H1 (cell line): ENCODE measurements around the gene OSBPL9. TPM values are rescaled to one million over a fixed set of nuclear protein-coding genes. Genes with fewer than 3 reads are reported as not detected.

ENCODE experiments used
- CTCF ChIA-PET: fragments of 300-600 bp; sonication (Branson Sonifier 250); formaldehyde crosslinking; loops from one replicate; lab custom pipeline; 2021; ENCODE audit not compliant: partially characterized antibody; lab: Charles Lee
- POLR2A ChIA-PET: fragments of 300-600 bp; sonication (Branson Sonifier 250); formaldehyde crosslinking; loops from one replicate; lab custom pipeline; 2021; ENCODE audit warnings: inconsistent platforms; ENCODE audit not compliant: partially characterized antibody; lab: Charles Lee
- DNase-seq, 2 experiments: peaks; one replicate each; pipeline versions ENCODE4 v3.0.0 to v3.0.0-alpha.2; 2010 to 2022; ENCODE audit warnings: low spot score in 2 of 2, low read depth in 1 of 2, mixed read lengths in 1 of 2
- FAIRE-seq: peaks from 2 replicates; lab custom pipeline; 2011; peaks lifted over from hg19 to GRCh38; lab: Jason Lieb, UNC
- H2AFZ ChIP-seq: 2 replicates; pipeline ENCODE4 v1.8.1; 2012; ENCODE audit warnings: low read length, inconsistent platforms
- H2AK5ac ChIP-seq: 2 replicates; pipeline ENCODE4 v1.6.1; 2013; ENCODE audit warnings: low read depth, low read length
- H2BK120ac ChIP-seq: replicated peaks from 2 replicates; pipeline ENCODE3; 2013; ENCODE audit warnings: low read depth, low read length, inconsistent platforms
- H2BK12ac ChIP-seq: 2 replicates; pipeline ENCODE4 v1.6.1; 2013; ENCODE audit warnings: low read depth, low read length
- H2BK15ac ChIP-seq: 2 replicates; pipeline ENCODE4 v1.6.1; 2013; ENCODE audit warnings: low read length
- H2BK20ac ChIP-seq: 2 replicates; pipeline ENCODE4 v1.6.1; 2013; ENCODE audit warnings: low read length
- H2BK5ac ChIP-seq: 2 replicates; pipeline ENCODE4 v1.6.1; 2013; ENCODE audit warnings: low read depth, low read length
- H3K14ac ChIP-seq: 2 replicates; pipeline ENCODE4 v1.6.1; 2013; ENCODE audit warnings: inconsistent platforms; ENCODE audit not compliant: insufficient read length
- H3K18ac ChIP-seq: 2 replicates; pipeline ENCODE4 v1.6.1; 2013; ENCODE audit warnings: low read length; ENCODE audit errors: extremely low read depth
- H3K23ac ChIP-seq: 2 replicates; pipeline ENCODE4 v1.6.1; 2013; ENCODE audit warnings: inconsistent platforms; ENCODE audit not compliant: insufficient read length
- H3K23me2 ChIP-seq: 2 replicates; pipeline ENCODE4 v1.6.1; 2013; ENCODE audit warnings: low read depth, low read length
- H3K27ac ChIP-seq: 2 replicates; pipeline ENCODE4 v1.6.1; 2011; ENCODE audit warnings: low read depth, low read length, inconsistent platforms
- H3K27me3 ChIP-seq, 4 experiments: replicated peaks in 1 of 4; 1 replicate in 1 of 4; 2 replicates in 3 of 4; pipeline versions ENCODE4 v1.6.1 to v1.8.1; 2011 to 2013; ENCODE audit warnings: low read length in 3 of 4, mild to moderate bottlenecking in 3 of 4, inconsistent platforms in 2 of 4, mixed read lengths in 2 of 4, moderate library complexity in 1 of 4; ENCODE audit not compliant: control insufficient read depth in 3 of 4, insufficient read depth in 3 of 4; ENCODE audit errors: extremely low read depth in 1 of 4
- H3K36me3 ChIP-seq, 4 experiments: 2 replicates each; pipeline versions ENCODE4 v1.6.1 to v1.8.1; 2011 to 2013; ENCODE audit warnings: mild to moderate bottlenecking in 4 of 4, low read length in 3 of 4, moderate library complexity in 2 of 4, control low read depth in 1 of 4, inconsistent platforms in 1 of 4; ENCODE audit not compliant: insufficient read depth in 4 of 4, control insufficient read depth in 2 of 4
- H3K4ac ChIP-seq: replicated peaks from 2 replicates; pipeline ENCODE3; 2013; ENCODE audit warnings: low read length, low read depth, mixed read lengths, inconsistent platforms; ENCODE audit not compliant: insufficient read length
- H3K4me1 ChIP-seq, 4 experiments: replicated peaks in 1 of 4; 1 replicate in 1 of 4; 2 replicates in 3 of 4; pipeline versions ENCODE4 v1.6.1 to v1.8.1; 2011 to 2013; ENCODE audit warnings: low read length in 3 of 4, inconsistent platforms in 2 of 4, mixed read lengths in 1 of 4; ENCODE audit not compliant: insufficient read depth in 4 of 4, control insufficient read depth in 3 of 4
- H3K4me2 ChIP-seq, 2 experiments: 2 replicates each; pipeline versions ENCODE4 v1.6.1 to v1.8.1; 2011 to 2013; ENCODE audit warnings: low read depth in 2 of 2, low read length in 2 of 2, control low read depth in 1 of 2, inconsistent platforms in 1 of 2, mild to moderate bottlenecking in 1 of 2; ENCODE audit not compliant: insufficient read depth in 1 of 2
- H3K4me3 ChIP-seq, 4 experiments: fragments of 200-600, 300-600 bp in 1 of 4; sonication (generic), shearing (Covaris generic), sonication (Bioruptor Twin) in 1 of 4; 2 replicates each; pipeline versions ENCODE4 v1.5.1 to v1.8.1; 2011 to 2016; ENCODE audit warnings: low read length in 4 of 4, low read depth in 3 of 4, control low read depth in 2 of 4, inconsistent platforms in 2 of 4, mild to moderate bottlenecking in 2 of 4, mixed read lengths in 1 of 4, moderate library complexity in 1 of 4; ENCODE audit not compliant: insufficient read depth in 2 of 4; ENCODE audit errors: extremely low read depth in 1 of 4
- H3K56ac ChIP-seq: replicated peaks from 2 replicates; pipeline ENCODE3; 2013; ENCODE audit warnings: low read depth, mild to moderate bottlenecking, mixed read lengths, low read length, inconsistent platforms; ENCODE audit not compliant: insufficient read length
- H3K79me1 ChIP-seq: 2 replicates; pipeline ENCODE4 v1.6.1; 2013; ENCODE audit warnings: low read depth, low read length, control low read depth
- H3K79me2 ChIP-seq, 2 experiments: 2 replicates each; pipeline versions ENCODE4 v1.6.1 to v1.8.1; 2012 to 2013; ENCODE audit warnings: low read length in 2 of 2, mild to moderate bottlenecking in 2 of 2, inconsistent platforms in 1 of 2; ENCODE audit not compliant: insufficient read depth in 2 of 2, control insufficient read depth in 1 of 2
- H3K9ac ChIP-seq, 4 experiments: replicated peaks in 1 of 4; 1 replicate in 1 of 4; 2 replicates in 3 of 4; pipeline versions ENCODE4 v1.6.1 to v1.8.1; 2011 to 2013; ENCODE audit warnings: low read depth in 3 of 4, low read length in 3 of 4, control low read depth in 2 of 4, mild to moderate bottlenecking in 2 of 4, moderate library complexity in 2 of 4, inconsistent platforms in 1 of 4; ENCODE audit errors: extremely low read depth in 1 of 4
- H3K9me3 ChIP-seq, 2 experiments: 2 replicates each; pipeline versions ENCODE4 v1.6.1 to v1.8.1; 2012 to 2013; ENCODE audit warnings: mild to moderate bottlenecking in 2 of 2, moderate library complexity in 2 of 2, control low read depth in 1 of 2, inconsistent platforms in 1 of 2, low read depth in 1 of 2, low read length in 1 of 2, mixed read lengths in 1 of 2; ENCODE audit not compliant: insufficient read depth in 2 of 2
- H4K20me1 ChIP-seq, 2 experiments: replicated peaks in 1 of 2; 2 replicates each; pipeline versions ENCODE3 to v1.8.1; 2011 to 2013; ENCODE audit warnings: inconsistent platforms in 2 of 2, low read length in 2 of 2, mild to moderate bottlenecking in 1 of 2; ENCODE audit not compliant: insufficient read depth in 2 of 2, control insufficient read depth in 1 of 2
- H4K5ac ChIP-seq: 2 replicates; pipeline ENCODE4 v1.6.1; 2013; ENCODE audit warnings: low read length, low read depth, mixed read lengths, inconsistent platforms; ENCODE audit not compliant: insufficient read length
- H4K8ac ChIP-seq: 2 replicates; pipeline ENCODE4 v1.8.0; 2013; ENCODE audit warnings: mild to moderate bottlenecking, moderate library complexity, low read length, inconsistent platforms; ENCODE audit not compliant: insufficient read depth; ENCODE audit errors: extremely low read depth
- H4K91ac ChIP-seq: replicated peaks from 2 replicates; pipeline ENCODE3; 2013; ENCODE audit warnings: low read length, mixed read lengths, inconsistent platforms; ENCODE audit not compliant: insufficient read length
- CEBPB ChIP-seq: IDR thresholded peaks from 2 replicates; pipeline ENCODE4 v1.6.1; 2012; ENCODE audit warnings: low read depth, low read length
- CHD1 ChIP-seq: IDR thresholded peaks from 2 replicates; pipeline ENCODE4 v1.6.1; 2012; ENCODE audit warnings: low read depth, low read length, improper control_type of control experiment
- CTCF ChIP-seq, 3 experiments: IDR thresholded peaks; 1 replicate in 2 of 3; 2 replicates in 1 of 3; pipeline versions ENCODE4 v1.5.1 to v1.6.1; 2011; ENCODE audit warnings: low read length in 3 of 3, mild to moderate bottlenecking in 3 of 3, inconsistent platforms in 2 of 3, low read depth in 1 of 3, moderate library complexity in 1 of 3; ENCODE audit not compliant: insufficient read depth in 1 of 3; ENCODE audit errors: control extremely low read depth in 1 of 3
- KDM4A ChIP-seq: IDR thresholded peaks from one replicate; pipeline ENCODE4 v1.7.1; 2012; ENCODE audit warnings: low read depth, mild to moderate bottlenecking, moderate library complexity, low read length, inconsistent platforms; ENCODE audit not compliant: severe bottlenecking
- KDM5A ChIP-seq: fragments of 200-600 bp; IDR thresholded peaks from 2 replicates; pipeline ENCODE4 v1.7.1; 2012; ENCODE audit warnings: mild to moderate bottlenecking, low read length, inconsistent platforms, mixed read lengths
- MAFK ChIP-seq: IDR thresholded peaks from 2 replicates; pipeline ENCODE4 v1.6.1; 2012; ENCODE audit warnings: low read depth, mild to moderate bottlenecking, improper control_type of control experiment, low read length
- NANOG ChIP-seq: IDR thresholded peaks from 2 replicates; pipeline ENCODE4 v1.6.1; 2011; ENCODE audit warnings: low read length, low read depth, mild to moderate bottlenecking, inconsistent platforms; ENCODE audit not compliant: insufficient read depth, poor library complexity, severe bottlenecking
- RBBP5 ChIP-seq: IDR thresholded peaks from 2 replicates; pipeline ENCODE4 v1.7.1; 2012; ENCODE audit warnings: low read depth, mild to moderate bottlenecking, inconsistent platforms, low read length, moderate library complexity, borderline replicate concordance
- SUZ12 ChIP-seq: fragments of 200-600 bp; sonication (generic); IDR thresholded peaks from 2 replicates; pipeline ENCODE4 v1.6.1; 2012; ENCODE audit warnings: mild to moderate bottlenecking, inconsistent platforms, low read length, moderate library complexity, mixed read lengths
- TAF7 ChIP-seq: optimal IDR thresholded peaks from 2 replicates; pipeline ENCODE3; 2011; ENCODE audit warnings: low read depth, mild to moderate bottlenecking, inconsistent platforms, low read length, moderate library complexity, borderline replicate concordance
- TCF12 ChIP-seq: IDR thresholded peaks from 2 replicates; pipeline ENCODE4 v1.6.1; 2011; ENCODE audit warnings: low read depth, mild to moderate bottlenecking, low read length
- WGBS, 2 experiments: shearing (Covaris generic) in 1 of 2; methylation state at CpG; one replicate each; pipeline versions ENCODE4 v1.1.6 to v1.1.7; 2013 to 2015; ENCODE audit warnings: low lambda C conversion rate in 2 of 2, mixed read lengths in 2 of 2, inconsistent platforms in 1 of 2, low coverage in 1 of 2, missing lambda C conversion rate in 1 of 2; ENCODE audit not compliant: insufficient replicate concordance in 2 of 2, insufficient coverage in 1 of 2, insufficient read length in 1 of 2; ENCODE audit errors: extremely low coverage in 1 of 2, missing lambda C conversion rate in 1 of 2; 5-methylcytosine and 5-hydroxymethylcytosine counted together
- polyA plus RNA-seq, 7 experiments: library from polyadenylated mRNA; depleted of rRNA in 3 of 7; stranded (reverse) in 5 of 7; unstranded in 2 of 7; fragments of >200 nt in 5 of 7; fragments of 200-250 nt in 2 of 7; gene quantifications; 1 replicate in 5 of 7; 2 replicates in 1 of 7; 4 replicates in 1 of 7; pipeline versions ENCODE4 v1.2.1 to v1.2.3, GENCODE V29; 2011 to 2013; ENCODE audit warnings: missing spikeins in 2 of 7, mixed read lengths in 2 of 7
- total RNA-seq: library from RNA; stranded (reverse); fragmentation: NEBNext Ultra II Directional; extraction: Animal tissue kit (Norgen Biotek cat#: 25700); gene quantifications from 2 replicates; pipeline ENCODE4 v1.2.1, GENCODE V29; 2021

OSBPL9 gene
- total and polyA plus RNA-seq, 2 of the 8 experiments (the other 6 are each of a cell fraction or from before 2014, with no cell fraction given): 58.2 to 71.6 TPM

GRCh38 chr1:51612447-51612961 lies 4.4 kb upstream of the OSBPL9 start:
- Histone ChIP-seq H3K23ac (no peak overlapping the region), H2BK20ac (no peak overlapping the region), H3K4me3 (no peak overlapping the region), H3K23me2 (peaks cover 2% of the 10 kb centered on the region; the same call in 1 of the 2 replicates), H3K36me3 (no peaks in the 10 kb centered on the region), H3K27me3 (no peaks in the 10 kb centered on the region), H3K4me2 (no peak overlapping the region), H4K91ac (no peak overlapping the region), H3K9ac (no peak overlapping the region), H4K8ac (no peak overlapping the region), H3K14ac (no peak overlapping the region), H4K20me1 (no peaks in the 10 kb centered on the region), H2BK5ac (no peak overlapping the region), H3K79me2 (peaks cover 0 to 2% of the 10 kb centered on the region in 2 experiments; a peak in 1 of 4 replicates), H4K5ac (no peak overlapping the region), H3K18ac (no peak overlapping the region), H3K79me1 (no peaks in the 10 kb centered on the region), H3K27ac (no peak overlapping the region), H2BK120ac (no peak overlapping the region), H3K56ac (no peak overlapping the region), H2AK5ac (no peak overlapping the region), H3K9me3 (no peaks in the 10 kb centered on the region), H2BK12ac (no peak overlapping the region), H2BK15ac (no peak overlapping the region), H3K4me1 (no peaks in the 10 kb centered on the region), H2AFZ (no peak overlapping the region), H3K4ac (no peak overlapping the region)
- CTCF ChIA-PET: interaction anchor here (1.0 to 1.2 kb wide), 2 partner anchors 155 to 157 kb away, joined by 3 read pairs; no protein-coding TSS in a partner anchor
- DNase-seq: no peak
- POLR2A ChIA-PET: interaction anchor here (2.2 kb wide), 1 partner anchor 94 kb away, joined by 4 read pairs; no protein-coding TSS in a partner anchor
- no peak for FAIRE-seq
- WGBS, 2 experiments: 57% methylated on average over 2 of the region's 2 CpGs; no CpG with 5 or more reads in 1 of the 2 experiments
- TF ChIP-seq CEBPB (no peak), MAFK (no peak), KDM5A (no peak), NANOG (no peak), RBBP5 (no peak), TAF7 (no peak), CTCF (IDR thresholded peaks at IDR 0.05; ENCODE audit: control extremely low read depth in 1 of 3, insufficient read depth in 1 of 3, low read depth in 1 of 3, low read length in 3 of 3) (no peak), CHD1 (no peak), TCF12 (no peak), SUZ12 (no peak), KDM4A (no peak)
